ENCODE measurements around the gene OCIAD2.

DNA sequence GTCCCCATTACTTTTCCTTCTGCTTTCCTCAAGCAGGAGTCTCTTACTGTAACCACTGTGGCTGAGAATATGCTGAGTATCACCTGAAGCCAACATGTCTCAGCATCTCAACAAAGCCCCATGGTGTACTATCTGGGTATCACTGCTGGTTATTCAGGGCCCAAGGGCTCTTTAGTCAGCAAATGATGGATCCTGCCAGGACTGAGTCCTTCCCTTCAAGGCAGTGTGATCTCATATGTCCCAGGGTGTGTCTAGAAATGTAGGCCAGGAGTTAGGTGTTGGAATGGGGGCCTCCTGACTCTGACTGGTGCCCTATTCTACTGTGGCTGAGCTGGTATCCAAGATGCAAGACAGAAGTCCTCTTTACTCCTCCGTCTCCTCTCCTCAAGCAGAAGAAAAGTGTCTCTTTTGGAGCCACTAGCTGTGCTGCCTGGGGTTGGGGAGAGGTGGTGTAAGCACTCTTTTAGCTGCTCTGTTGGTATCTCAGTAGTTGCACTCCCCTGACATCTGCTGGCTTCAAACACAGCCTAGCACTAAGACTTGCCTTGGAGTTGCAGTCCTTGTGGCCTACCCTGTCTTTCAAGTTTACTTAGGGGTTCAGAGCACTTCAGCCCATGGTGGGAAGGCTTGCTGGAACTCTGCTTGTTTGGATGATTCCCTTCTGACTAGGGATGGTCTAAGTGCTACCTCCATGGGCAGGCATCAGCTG is 28.6 kb downstream of the OCIAD2 start:
- TF ChIP-seq, protein P1, sequence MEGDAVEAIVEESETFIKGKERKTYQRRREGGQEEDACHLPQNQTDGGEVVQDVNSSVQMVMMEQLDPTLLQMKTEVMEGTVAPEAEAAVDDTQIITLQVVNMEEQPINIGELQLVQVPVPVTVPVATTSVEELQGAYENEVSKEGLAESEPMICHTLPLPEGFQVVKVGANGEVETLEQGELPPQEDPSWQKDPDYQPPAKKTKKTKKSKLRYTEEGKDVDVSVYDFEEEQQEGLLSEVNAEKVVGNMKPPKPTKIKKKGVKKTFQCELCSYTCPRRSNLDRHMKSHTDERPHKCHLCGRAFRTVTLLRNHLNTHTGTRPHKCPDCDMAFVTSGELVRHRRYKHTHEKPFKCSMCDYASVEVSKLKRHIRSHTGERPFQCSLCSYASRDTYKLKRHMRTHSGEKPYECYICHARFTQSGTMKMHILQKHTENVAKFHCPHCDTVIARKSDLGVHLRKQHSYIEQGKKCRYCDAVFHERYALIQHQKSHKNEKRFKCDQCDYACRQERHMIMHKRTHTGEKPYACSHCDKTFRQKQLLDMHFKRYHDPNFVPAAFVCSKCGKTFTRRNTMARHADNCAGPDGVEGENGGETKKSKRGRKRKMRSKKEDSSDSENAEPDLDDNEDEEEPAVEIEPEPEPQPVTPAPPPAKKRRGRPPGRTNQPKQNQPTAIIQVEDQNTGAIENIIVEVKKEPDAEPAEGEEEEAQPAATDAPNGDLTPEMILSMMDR (conservative IDR thresholded peaks at IDR 0.05; ENCODE audit: low read depth, low read length) = no peak
- TF ChIP-seq EZH2 (IDR thresholded peaks at IDR 0.05; ENCODE audit: borderline replicate concordance, low read depth, low read length, poor library complexity, severe bottlenecking) = no peak
